ENCODE measurements around the gene HAND1.

DNA sequence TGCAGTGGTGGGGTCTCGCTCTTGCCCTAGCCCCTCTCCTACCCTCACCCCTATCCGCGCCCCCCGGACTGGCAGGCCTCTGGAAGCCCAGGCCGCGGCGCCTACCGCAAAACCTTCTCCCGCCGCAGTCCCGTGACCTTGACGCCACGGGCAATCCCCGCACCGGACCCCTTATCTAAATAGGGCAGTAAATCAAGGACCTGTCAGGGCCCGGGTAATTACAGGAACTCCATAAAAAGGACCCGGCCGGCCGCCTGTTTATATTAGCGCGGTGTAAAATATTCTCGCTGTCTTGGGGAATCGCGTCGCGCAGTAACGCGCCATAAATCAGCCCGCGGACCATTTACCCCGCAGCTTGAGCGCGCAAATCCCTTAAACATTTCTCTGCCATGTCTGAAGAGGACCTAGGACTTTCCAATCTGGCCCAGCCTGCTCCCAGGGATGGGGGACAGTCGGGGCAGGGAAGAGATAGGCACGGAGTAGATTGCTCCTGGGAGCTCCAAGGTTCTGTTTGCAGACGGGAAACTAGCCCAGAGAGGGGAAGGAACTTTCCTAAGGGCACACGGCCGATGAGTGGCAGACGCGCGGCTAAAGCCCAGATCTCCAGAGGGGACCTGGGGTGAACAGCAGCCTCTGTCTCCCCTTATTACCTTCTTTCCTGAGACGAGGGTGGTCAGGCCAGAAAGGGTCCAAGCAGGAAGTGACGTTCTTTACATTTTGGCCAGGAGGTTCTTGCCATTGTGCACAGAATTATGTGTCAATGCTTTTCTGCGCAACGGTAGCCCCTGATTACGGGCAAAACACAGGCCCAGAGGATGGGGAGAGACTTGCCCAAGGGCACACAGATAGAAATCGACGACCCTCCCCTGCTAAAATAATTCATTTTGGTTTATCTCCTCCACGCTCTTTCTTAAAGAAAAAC, 4.8 kb upstream of the HAND1 start:
- TF ChIP-seq POLR2A (IDR thresholded peaks at IDR 0.05) = no peak
- TF ChIP-seq CTCF (IDR thresholded peaks at IDR 0.05) = no peak
